ENCODE results near the gene XPO4.

The XPO4 gene

DNA sequence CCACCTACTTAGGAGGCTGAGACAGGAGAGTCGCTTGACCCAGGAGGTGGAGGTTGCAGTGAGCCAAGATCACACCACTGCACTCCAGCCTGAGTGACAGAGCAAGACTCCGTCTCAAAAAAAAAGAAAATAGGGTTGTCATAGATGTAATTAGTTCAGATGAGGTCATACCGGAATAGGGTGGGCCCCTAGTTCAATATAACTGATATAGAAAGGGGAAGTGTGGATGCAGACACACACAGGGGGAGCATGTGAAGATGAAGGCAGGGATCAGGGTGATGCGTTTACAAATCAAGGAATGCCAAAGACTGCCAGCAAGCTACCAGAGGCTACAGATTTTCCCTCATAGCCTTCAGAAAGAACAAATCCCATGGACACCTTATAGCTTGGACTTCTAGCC lies 104.5 kb downstream of the XPO4 start:
- Histone ChIP-seq H3K9me3 (ENCODE audit: control insufficient read depth, low read length) (no peaks in the 10 kb centered on the region), H3K36me3 (ENCODE audit: control insufficient read depth, insufficient read depth, low read length) (no peaks in the 10 kb centered on the region), H3K4me1 (ENCODE audit: control insufficient read depth, insufficient read depth, low read length) (no peaks in the 10 kb centered on the region), H3K9ac (ENCODE audit: low read length) (no peak overlapping the region), H3K27me3 (ENCODE audit: control insufficient read depth, insufficient read depth, low read length) (no peaks in the 10 kb centered on the region), H3K4me3 (ENCODE audit: low read length) (no peak overlapping the region)

- Histone ChIP-seq H3K36me3 (ENCODE audit: control insufficient read depth, insufficient read depth, low read length) (no peaks in the 10 kb centered on the region), H3K27me3 (ENCODE audit: control insufficient read depth, insufficient read depth, low read length) (no peaks in the 10 kb centered on the region), H3K4me3 (ENCODE audit: low read length) (no peak overlapping the region), H3K9ac (ENCODE audit: low read length) (no peak overlapping the region), H3K9me3 (ENCODE audit: control insufficient read depth, low read length) (no peaks in the 10 kb centered on the region), H3K4me1 (ENCODE audit: control insufficient read depth, insufficient read depth, low read length) (no peaks in the 10 kb centered on the region)
Measured at GRCh38 chr13:20796791-20797508, 105.6 kb downstream of the XPO4 start.

GRCh38 chr13:20789665-20790064 lies 112.9 kb downstream of the XPO4 start:
- H3K9me3 ChIP-seq (ENCODE audit: control insufficient read depth, low read length): no peaks in the 10 kb centered on the region
- no peaks in the 10 kb centered on the region for H3K4me1 ChIP-seq (ENCODE audit: control insufficient read depth, insufficient read depth, low read length)
- no peaks in the 10 kb centered on the region for H3K27me3 ChIP-seq (ENCODE audit: control insufficient read depth, insufficient read depth, low read length)
- no peak overlapping the region for H3K9ac ChIP-seq (ENCODE audit: low read length)
- H3K36me3 ChIP-seq (ENCODE audit: control insufficient read depth, insufficient read depth, low read length): no peaks in the 10 kb centered on the region
- H3K4me3 ChIP-seq (ENCODE audit: low read length): no peak overlapping the region

- Histone ChIP-seq H3K4me3 (ENCODE audit: low read length) (no peak overlapping the region), H3K36me3 (ENCODE audit: control insufficient read depth, insufficient read depth, low read length) (no peaks in the 10 kb centered on the region), H3K27me3 (ENCODE audit: control insufficient read depth, insufficient read depth, low read length) (no peaks in the 10 kb centered on the region)
Measured at GRCh38 chr13:20788312-20788711, 114.2 kb downstream of the XPO4 start.

GRCh38 chr13:20787180-20787579 lies 115.4 kb downstream of the XPO4 start:
- Histone ChIP-seq H3K4me1 (ENCODE audit: control insufficient read depth, insufficient read depth, low read length) (no peaks in the 10 kb centered on the region), H3K4me3 (ENCODE audit: low read length) (no peak overlapping the region), H3K36me3 (ENCODE audit: control insufficient read depth, insufficient read depth, low read length) (no peaks in the 10 kb centered on the region), H3K27me3 (ENCODE audit: control insufficient read depth, insufficient read depth, low read length) (no peaks in the 10 kb centered on the region), H3K9ac (ENCODE audit: low read length) (no peak overlapping the region), H3K9me3 (ENCODE audit: control insufficient read depth, low read length) (no peaks in the 10 kb centered on the region)

More at GRCh38 chr13:20788312-20788711, 114.2 kb downstream of the XPO4 start:
- Histone ChIP-seq H3K9me3 (ENCODE audit: control insufficient read depth, low read length) (no peaks in the 10 kb centered on the region), H3K4me1 (ENCODE audit: control insufficient read depth, insufficient read depth, low read length) (no peaks in the 10 kb centered on the region), H3K9ac (ENCODE audit: low read length) (no peak overlapping the region)

DNA sequence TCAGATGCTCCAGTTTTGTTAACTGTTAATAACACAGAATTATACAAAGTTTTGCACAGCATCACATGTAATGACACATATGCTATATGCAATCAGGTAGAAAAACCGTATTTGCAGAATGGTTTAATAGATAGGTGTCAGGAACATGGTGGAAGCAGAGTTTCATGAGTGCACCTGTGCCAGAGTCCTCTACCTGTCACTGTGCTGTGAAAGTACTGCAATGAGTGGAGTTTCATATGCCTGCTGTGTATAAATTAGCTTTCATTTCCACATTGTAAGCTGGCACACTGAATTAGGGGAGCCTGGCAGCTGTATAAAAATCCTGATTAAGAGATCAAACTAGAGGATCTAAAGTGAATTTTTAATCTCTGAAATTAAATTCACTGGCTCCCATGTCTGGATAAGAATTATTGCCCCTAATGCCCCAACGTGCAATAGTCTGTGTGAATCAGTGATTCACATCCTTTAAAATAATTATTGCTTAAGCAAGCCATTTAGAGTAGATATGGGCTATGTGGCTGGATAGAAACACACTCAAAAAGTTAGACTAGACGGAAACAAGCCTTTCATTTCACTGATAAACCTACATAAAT lies 120.3 kb downstream of the XPO4 start:
- Histone ChIP-seq H3K9me3 (ENCODE audit: control insufficient read depth, low read length) (no peaks in the 10 kb centered on the region), H3K9ac (ENCODE audit: low read length) (no peak overlapping the region), H3K4me3 (ENCODE audit: low read length) (no peak overlapping the region), H3K4me1 (ENCODE audit: control insufficient read depth, insufficient read depth, low read length) (no peaks in the 10 kb centered on the region), H3K27me3 (ENCODE audit: control insufficient read depth, insufficient read depth, low read length) (no peaks in the 10 kb centered on the region), H3K36me3 (ENCODE audit: control insufficient read depth, insufficient read depth, low read length) (no peaks in the 10 kb centered on the region)

GRCh38 chr13:20780317-20780716 lies 122.2 kb downstream of the XPO4 start:
- Histone ChIP-seq H3K4me1 (ENCODE audit: control insufficient read depth, insufficient read depth, low read length) (no peaks in the 10 kb centered on the region), H3K9me3 (ENCODE audit: control insufficient read depth, low read length) (no peaks in the 10 kb centered on the region), H3K9ac (ENCODE audit: low read length) (no peak overlapping the region), H3K36me3 (ENCODE audit: control insufficient read depth, insufficient read depth, low read length) (no peaks in the 10 kb centered on the region), H3K27me3 (ENCODE audit: control insufficient read depth, insufficient read depth, low read length) (no peaks in the 10 kb centered on the region), H3K4me3 (ENCODE audit: low read length) (no peak overlapping the region)

GRCh38 chr13:20779405-20779804 lies 123.1 kb downstream of the XPO4 start:
- no peaks in the 10 kb centered on the region for H3K4me1 ChIP-seq (ENCODE audit: control insufficient read depth, insufficient read depth, low read length)
- no peaks in the 10 kb centered on the region for H3K9me3 ChIP-seq (ENCODE audit: control insufficient read depth, low read length)
- H3K9ac ChIP-seq (ENCODE audit: low read length): no peak overlapping the region

DNA sequence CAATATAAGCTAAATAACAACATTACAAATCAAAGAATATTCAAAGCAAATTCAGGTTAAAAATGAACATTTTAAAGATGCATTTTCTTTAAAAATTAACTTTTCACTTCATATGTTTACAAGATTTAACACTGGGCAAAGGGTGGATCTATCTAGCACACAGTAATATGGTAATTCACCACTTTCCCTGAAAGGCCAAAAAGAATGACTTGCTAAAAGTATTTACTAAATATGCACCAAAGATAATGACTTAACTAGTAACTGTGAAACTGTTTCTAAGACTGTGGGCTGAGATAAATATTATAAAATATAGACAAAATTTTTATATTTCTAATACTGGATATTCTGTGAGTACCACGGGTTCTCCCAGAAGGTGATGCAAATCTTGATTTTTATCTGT lies 124.2 kb downstream of the XPO4 start:
- Histone ChIP-seq H3K36me3 (ENCODE audit: control insufficient read depth, insufficient read depth, low read length) (no peaks in the 10 kb centered on the region), H3K9ac (ENCODE audit: low read length) (no peak overlapping the region), H3K4me1 (ENCODE audit: control insufficient read depth, insufficient read depth, low read length) (no peaks in the 10 kb centered on the region), H3K9me3 (ENCODE audit: control insufficient read depth, low read length) (no peaks in the 10 kb centered on the region), H3K4me3 (ENCODE audit: low read length) (no peak overlapping the region), H3K27me3 (ENCODE audit: control insufficient read depth, insufficient read depth, low read length) (no peaks in the 10 kb centered on the region)

More at GRCh38 chr13:20779405-20779804, 123.1 kb downstream of the XPO4 start:
- Histone ChIP-seq H3K36me3 (ENCODE audit: control insufficient read depth, insufficient read depth, low read length) (no peaks in the 10 kb centered on the region), H3K4me3 (ENCODE audit: low read length) (no peak overlapping the region), H3K27me3 (ENCODE audit: control insufficient read depth, insufficient read depth, low read length) (no peaks in the 10 kb centered on the region)

GRCh38 chr13:20776751-20777150 lies 125.8 kb downstream of the XPO4 start:
- Histone ChIP-seq H3K36me3 (ENCODE audit: control insufficient read depth, insufficient read depth, low read length) (no peaks in the 10 kb centered on the region), H3K9me3 (ENCODE audit: control insufficient read depth, low read length) (no peaks in the 10 kb centered on the region), H3K4me3 (ENCODE audit: low read length) (no peak overlapping the region), H3K4me1 (ENCODE audit: control insufficient read depth, insufficient read depth, low read length) (peaks cover 7% of the 10 kb centered on the region), H3K9ac (ENCODE audit: low read length) (no peak overlapping the region), H3K27me3 (ENCODE audit: control insufficient read depth, insufficient read depth, low read length) (no peaks in the 10 kb centered on the region)

DNA sequence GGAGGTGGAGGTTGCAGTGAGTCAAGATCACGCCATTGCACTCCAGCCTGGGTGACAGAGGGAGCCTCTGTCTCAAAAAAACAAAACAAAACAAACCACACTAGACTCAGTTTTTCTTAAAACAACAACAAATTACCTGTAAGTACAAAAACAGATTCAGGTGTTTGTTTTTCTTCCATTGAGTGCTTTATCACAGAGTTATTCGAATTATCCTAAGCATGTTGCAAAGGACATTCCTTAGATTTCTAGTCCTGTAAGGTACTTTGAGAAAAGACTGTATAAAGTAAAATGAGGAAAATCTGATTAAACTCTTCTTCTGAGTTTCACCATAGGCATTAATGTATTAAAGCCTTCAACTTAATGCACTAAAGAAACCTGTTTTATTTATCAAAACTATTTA lies 126.6 kb downstream of the XPO4 start:
- H3K4me3 ChIP-seq (ENCODE audit: low read length): no peak overlapping the region
- no peaks in the 10 kb centered on the region for H3K36me3 ChIP-seq (ENCODE audit: control insufficient read depth, insufficient read depth, low read length)

GRCh38 chr13:20774746-20775145 lies 127.8 kb downstream of the XPO4 start:
- H3K9ac ChIP-seq (ENCODE audit: low read length): no peak overlapping the region
- no peak overlapping the region for H3K4me3 ChIP-seq (ENCODE audit: low read length)
- no peaks in the 10 kb centered on the region for H3K36me3 ChIP-seq (ENCODE audit: control insufficient read depth, insufficient read depth, low read length)
- no peaks in the 10 kb centered on the region for H3K9me3 ChIP-seq (ENCODE audit: control insufficient read depth, low read length)
- no peaks in the 10 kb centered on the region for H3K27me3 ChIP-seq (ENCODE audit: control insufficient read depth, insufficient read depth, low read length)
- peaks cover 7% of the 10 kb centered on the region for H3K4me1 ChIP-seq (ENCODE audit: control insufficient read depth, insufficient read depth, low read length)

More for the DNA sequence above, 126.6 kb downstream of the XPO4 start:
- Histone ChIP-seq H3K4me1 (ENCODE audit: control insufficient read depth, insufficient read depth, low read length) (peaks cover 7% of the 10 kb centered on the region), H3K9me3 (ENCODE audit: control insufficient read depth, low read length) (no peaks in the 10 kb centered on the region), H3K9ac (ENCODE audit: low read length) (no peak overlapping the region), H3K27me3 (ENCODE audit: control insufficient read depth, insufficient read depth, low read length) (no peaks in the 10 kb centered on the region)

All from mucosa of stomach (tissue), 1 donor.